ENCODE results near the gene RNF220.

RNF220 gene

GRCh38 chr1:44610527-44611148 lies 205.6 kb downstream of the RNF220 start:
- Histone ChIP-seq H3K4me2 (ENCODE audit: low read depth, low read length, poor library complexity, severe bottlenecking) (no peak overlapping the region), H3K9me2 (replicated peaks; ENCODE audit: low read depth, low read length) (no peaks in the 10 kb centered on the region), H2AFZ (ENCODE audit: low read length) (no peak overlapping the region), H3K4me3 (ENCODE audit: low read length, poor library complexity, severe bottlenecking) (no peak overlapping the region), H3F3A (ENCODE audit: low read depth) (no peaks in the 10 kb centered on the region), H3K79me2 (ENCODE audit: insufficient read depth, low read length) (no peaks in the 10 kb centered on the region), H3K4me1 (ENCODE audit: insufficient read depth, low read length, poor library complexity, severe bottlenecking) (no peaks in the 10 kb centered on the region), H3K9ac (ENCODE audit: low read depth, low read length, poor library complexity, severe bottlenecking) (no peak overlapping the region), H3K27me3 (ENCODE audit: insufficient read depth, low read length, poor library complexity, severe bottlenecking) (no peaks in the 10 kb centered on the region), H3K36me3 (ENCODE audit: insufficient read depth, low read length) (peaks cover 21% of the 10 kb centered on the region; the same call in 1 of the 2 replicates), H3K9me3 (ENCODE audit: insufficient read depth, low read depth, low read length) (no peaks in the 10 kb centered on the region), H4K20me1 (ENCODE audit: insufficient read depth, low read length, poor library complexity, severe bottlenecking) (no peaks in the 10 kb centered on the region)
- TF ChIP-seq EZH2phosphoT487 (IDR thresholded peaks at IDR 0.05; ENCODE audit: borderline replicate concordance): no peak
- TF ChIP-seq, protein P1, sequence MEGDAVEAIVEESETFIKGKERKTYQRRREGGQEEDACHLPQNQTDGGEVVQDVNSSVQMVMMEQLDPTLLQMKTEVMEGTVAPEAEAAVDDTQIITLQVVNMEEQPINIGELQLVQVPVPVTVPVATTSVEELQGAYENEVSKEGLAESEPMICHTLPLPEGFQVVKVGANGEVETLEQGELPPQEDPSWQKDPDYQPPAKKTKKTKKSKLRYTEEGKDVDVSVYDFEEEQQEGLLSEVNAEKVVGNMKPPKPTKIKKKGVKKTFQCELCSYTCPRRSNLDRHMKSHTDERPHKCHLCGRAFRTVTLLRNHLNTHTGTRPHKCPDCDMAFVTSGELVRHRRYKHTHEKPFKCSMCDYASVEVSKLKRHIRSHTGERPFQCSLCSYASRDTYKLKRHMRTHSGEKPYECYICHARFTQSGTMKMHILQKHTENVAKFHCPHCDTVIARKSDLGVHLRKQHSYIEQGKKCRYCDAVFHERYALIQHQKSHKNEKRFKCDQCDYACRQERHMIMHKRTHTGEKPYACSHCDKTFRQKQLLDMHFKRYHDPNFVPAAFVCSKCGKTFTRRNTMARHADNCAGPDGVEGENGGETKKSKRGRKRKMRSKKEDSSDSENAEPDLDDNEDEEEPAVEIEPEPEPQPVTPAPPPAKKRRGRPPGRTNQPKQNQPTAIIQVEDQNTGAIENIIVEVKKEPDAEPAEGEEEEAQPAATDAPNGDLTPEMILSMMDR (conservative IDR thresholded peaks at IDR 0.05; ENCODE audit: low read length): no peak

DNA sequence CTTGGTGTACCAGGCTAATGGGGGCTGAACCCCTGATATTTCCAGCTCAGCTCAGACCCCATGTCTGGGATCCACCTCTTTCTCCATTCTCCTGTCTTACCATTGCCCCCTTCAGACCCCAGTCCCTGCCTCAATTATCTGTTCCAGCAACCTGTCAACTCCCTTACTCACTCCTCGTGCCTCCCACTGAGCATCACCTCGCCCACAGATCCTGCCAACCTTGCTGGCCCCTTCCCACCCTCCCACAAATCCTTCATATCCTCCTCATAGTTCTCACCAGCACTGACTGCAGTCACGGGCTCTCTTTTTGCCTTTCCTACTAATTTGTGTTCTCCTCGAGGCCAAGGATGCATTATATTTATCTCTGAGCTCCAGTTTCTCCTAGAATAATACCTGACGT lies 206.4 kb downstream of the RNF220 start:
- TF ChIP-seq, protein P1 (conservative IDR thresholded peaks at IDR 0.05; ENCODE audit: low read length): no peak
- TF ChIP-seq EZH2phosphoT487 (IDR thresholded peaks at IDR 0.05; ENCODE audit: borderline replicate concordance): no peak
- Histone ChIP-seq H2AFZ (ENCODE audit: low read length) (no peak overlapping the region), H4K20me1 (ENCODE audit: insufficient read depth, low read length, poor library complexity, severe bottlenecking) (no peaks in the 10 kb centered on the region), H3F3A (ENCODE audit: low read depth) (no peaks in the 10 kb centered on the region), H3K4me2 (ENCODE audit: low read depth, low read length, poor library complexity, severe bottlenecking) (no peak overlapping the region), H3K36me3 (ENCODE audit: insufficient read depth, low read length) (peaks cover 29% of the 10 kb centered on the region; the same call in 1 of the 2 replicates), H3K79me2 (ENCODE audit: insufficient read depth, low read length) (no peaks in the 10 kb centered on the region), H3K27me3 (ENCODE audit: insufficient read depth, low read length, poor library complexity, severe bottlenecking) (no peaks in the 10 kb centered on the region), H3K4me3 (ENCODE audit: low read length, poor library complexity, severe bottlenecking) (no peak overlapping the region), H3K9me2 (replicated peaks; ENCODE audit: low read depth, low read length) (no peaks in the 10 kb centered on the region), H3K9ac (ENCODE audit: low read depth, low read length, poor library complexity, severe bottlenecking) (no peak overlapping the region), H3K4me1 (ENCODE audit: insufficient read depth, low read length, poor library complexity, severe bottlenecking) (no peaks in the 10 kb centered on the region), H3K9me3 (ENCODE audit: insufficient read depth, low read depth, low read length) (no peaks in the 10 kb centered on the region)

DNA sequence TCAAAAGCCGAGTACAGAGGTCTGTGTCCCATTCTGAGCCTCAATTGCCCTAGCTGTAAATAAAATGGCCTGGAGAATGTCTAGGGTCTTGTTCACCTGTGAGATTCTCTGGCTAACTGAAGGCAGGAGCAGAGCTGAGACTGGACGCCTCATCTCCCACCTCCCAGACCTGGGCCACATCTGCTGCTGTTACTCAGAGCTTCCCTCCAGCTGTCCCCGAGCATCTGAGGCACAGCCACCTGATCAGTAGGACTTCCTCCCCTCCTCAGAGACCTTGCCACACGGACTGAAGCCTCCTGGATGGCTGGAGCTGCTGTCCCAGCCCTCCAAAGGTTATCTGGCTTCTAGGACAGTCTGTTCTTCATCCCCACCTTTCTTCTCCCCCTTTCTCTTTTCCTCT lies 206.8 kb downstream of the RNF220 start:
- H3K79me2 ChIP-seq (ENCODE audit: insufficient read depth, low read length): no peaks in the 10 kb centered on the region
- no peak overlapping the region for H3K9ac ChIP-seq (ENCODE audit: low read depth, low read length, poor library complexity, severe bottlenecking)
- H3K4me1 ChIP-seq (ENCODE audit: insufficient read depth, low read length, poor library complexity, severe bottlenecking): no peaks in the 10 kb centered on the region
- H3K27me3 ChIP-seq (ENCODE audit: insufficient read depth, low read length, poor library complexity, severe bottlenecking): no peaks in the 10 kb centered on the region
- H3K36me3 ChIP-seq (ENCODE audit: insufficient read depth, low read length): peaks cover 30% of the 10 kb centered on the region; the same call in 1 of the 2 replicates
- H3K9me3 ChIP-seq (ENCODE audit: insufficient read depth, low read depth, low read length): no peaks in the 10 kb centered on the region
- no peaks in the 10 kb centered on the region for H3K9me2 ChIP-seq (replicated peaks; ENCODE audit: low read depth, low read length)
- no peaks in the 10 kb centered on the region for H3F3A ChIP-seq (ENCODE audit: low read depth)
- no peak overlapping the region for H3K4me3 ChIP-seq (ENCODE audit: low read length, poor library complexity, severe bottlenecking)
- no peaks in the 10 kb centered on the region for H4K20me1 ChIP-seq (ENCODE audit: insufficient read depth, low read length, poor library complexity, severe bottlenecking)
- H3K4me2 ChIP-seq (ENCODE audit: low read depth, low read length, poor library complexity, severe bottlenecking): no peak overlapping the region
- TF ChIP-seq, protein P1 (conservative IDR thresholded peaks at IDR 0.05; ENCODE audit: low read length): no peak
- no peak for TF ChIP-seq EZH2phosphoT487 (IDR thresholded peaks at IDR 0.05; ENCODE audit: borderline replicate concordance)
- no peak overlapping the region for H2AFZ ChIP-seq (ENCODE audit: low read length)
